Neural cell (in vitro differentiated cells): ENCODE data around the gene ESR2. TPM values are rescaled to one million over a fixed set of nuclear protein-coding genes. Genes with fewer than 3 reads are reported as not detected.

Experiments
- H2AFZ ChIP-seq: fragments of 200-600, 300-800 bp; sonication (generic), shearing (Covaris generic); 2 replicates; pipeline ENCODE4 v1.6.0; 2014; ENCODE audit warnings: low read depth, mild to moderate bottlenecking, antibody characterized with exemption, low read length, moderate library complexity
- H3F3A ChIP-seq: fragments of 200-600 bp; shearing (Covaris generic); 2 replicates; pipeline ENCODE4 v1.6.1; 2016; ENCODE audit warnings: mild to moderate bottlenecking, moderate library complexity, mixed read lengths, antibody characterized with exemption, low read length; ENCODE audit not compliant: insufficient read depth, poor library complexity, severe bottlenecking
- H3K27ac ChIP-seq: fragments of 200-600, 300-800 bp; sonication (generic), shearing (Covaris generic); 2 replicates; pipeline ENCODE4 v1.5.1; 2014; ENCODE audit warnings: mild to moderate bottlenecking, low read length, moderate library complexity
- H3K27me3 ChIP-seq: fragments of 300-800, 200-600 bp; sonication (generic), shearing (Covaris generic); 2 replicates; pipeline ENCODE4 v1.6.0; 2014; ENCODE audit warnings: mild to moderate bottlenecking, low read depth, low read length, moderate library complexity; ENCODE audit not compliant: insufficient read depth
- H3K36me3 ChIP-seq: fragments of 300-800, 200-600 bp; sonication (generic), shearing (Covaris generic); 2 replicates; pipeline ENCODE4 v1.5.1; 2014; ENCODE audit warnings: mild to moderate bottlenecking, antibody characterized with exemption, low read length, moderate library complexity; ENCODE audit not compliant: insufficient read depth
- H3K4me2 ChIP-seq: fragments of 300-800, 200-600 bp; sonication (generic), shearing (Covaris generic); 2 replicates; pipeline ENCODE4 v1.6.0; 2014; ENCODE audit warnings: mild to moderate bottlenecking, low read length
- H3K4me3 ChIP-seq: fragments of 300-800, 200-600 bp; sonication (generic), shearing (Covaris generic); 2 replicates; pipeline ENCODE4 v1.5.1; 2014; ENCODE audit warnings: mild to moderate bottlenecking, low read length, moderate library complexity
- H3K79me2 ChIP-seq: fragments of 200-600 bp; shearing (Covaris generic); replicated peaks from 2 replicates; pipeline ENCODE4 v1.6.0; 2014; ENCODE audit warnings: mild to moderate bottlenecking, low read length, moderate library complexity; ENCODE audit not compliant: insufficient read depth
- H3K9ac ChIP-seq: fragments of 300-800, 200-600 bp; sonication (generic), shearing (Covaris generic); 2 replicates; pipeline ENCODE4 v1.6.1; 2016; ENCODE audit warnings: mild to moderate bottlenecking, low read length, mixed read lengths
- H3K9me2 ChIP-seq: fragments of 200-600 bp; shearing (Covaris generic); 2 replicates; pipeline ENCODE4 v1.6.1; 2016; ENCODE audit warnings: mild to moderate bottlenecking, low read length, mixed read lengths; ENCODE audit not compliant: insufficient read depth
- H3K9me3 ChIP-seq: fragments of 200-600, 300-800 bp; sonication (generic), shearing (Covaris generic); 2 replicates; pipeline ENCODE4 v1.6.1; 2016; ENCODE audit warnings: mild to moderate bottlenecking, mixed run types, low read length, moderate library complexity, mixed read lengths
- H4K20me1 ChIP-seq: fragments of 200-600 bp; shearing (Covaris generic); 2 replicates; pipeline ENCODE4 v1.6.1; 2016; ENCODE audit warnings: mild to moderate bottlenecking, mixed run types; ENCODE audit not compliant: insufficient read depth
- EP300 ChIP-seq: fragments of 450-650 bp; conservative IDR thresholded peaks from 2 replicates; pipeline ENCODE4 v1.6.1; 2014; ENCODE audit warnings: antibody characterized with exemption, mild to moderate bottlenecking, moderate library complexity; ENCODE audit not compliant: poor library complexity, severe bottlenecking
- EZH2 ChIP-seq: fragments of 200-600, 300-800 bp; shearing (Covaris generic), sonication (generic); IDR thresholded peaks from 2 replicates; pipeline ENCODE4 v1.6.1; 2014; ENCODE audit warnings: antibody characterized with exemption, low read length, borderline replicate concordance, mild to moderate bottlenecking; ENCODE audit not compliant: insufficient read depth, poor library complexity, severe bottlenecking
- MXI1 ChIP-seq: fragments of 450-650 bp; conservative IDR thresholded peaks from 2 replicates; pipeline ENCODE4 v1.6.1; 2014; ENCODE audit warnings: antibody characterized with exemption, mild to moderate bottlenecking; ENCODE audit not compliant: poor library complexity, severe bottlenecking
- POLR2AphosphoS5 ChIP-seq: IDR thresholded peaks from 2 replicates; pipeline ENCODE4 v1.6.1; 2012
- RAD21 ChIP-seq: fragments of 450-650 bp; conservative IDR thresholded peaks from 2 replicates; pipeline ENCODE4 v1.6.1; 2014; ENCODE audit warnings: antibody characterized with exemption, mild to moderate bottlenecking, moderate library complexity
- REST ChIP-seq: IDR thresholded peaks from 2 replicates; pipeline ENCODE4 v1.6.1; 2012; ENCODE audit warnings: borderline replicate concordance
- SMC3 ChIP-seq: fragments of 450-650 bp; conservative IDR thresholded peaks from 2 replicates; pipeline ENCODE4 v1.6.1; 2014; ENCODE audit warnings: antibody characterized with exemption, mild to moderate bottlenecking, moderate library complexity; ENCODE audit not compliant: poor library complexity
- TAF1 ChIP-seq: IDR thresholded peaks from 2 replicates; pipeline ENCODE4 v1.6.1; 2012; ENCODE audit warnings: low read depth
- polyA plus RNA-seq: library from polyadenylated mRNA; depleted of rRNA; stranded (reverse); fragments of >200 nt; gene quantifications from 2 replicates; pipeline ENCODE4 v1.2.3, GENCODE V29; 2014
- TF ChIP-seq, protein P1 (sequence below): fragments of 450-650 bp; IDR thresholded peaks from 2 replicates; pipeline ENCODE4 v1.5.1; 2014; ENCODE audit warnings: antibody characterized with exemption, mild to moderate bottlenecking, moderate library complexity; ENCODE audit not compliant: poor library complexity, severe bottlenecking

The ESR2 gene
- polyA plus RNA-seq, 1 donor from 2014 or later = 0.35 TPM

GRCh38 chr14:64238631-64239030, 55.5 kb downstream of the ESR2 start:
- H4K20me1 ChIP-seq = no peaks in the 10 kb centered on the region
- H3F3A ChIP-seq = no peaks in the 10 kb centered on the region
- H3K79me2 ChIP-seq = no peaks in the 10 kb centered on the region
- no peaks in the 10 kb centered on the region for H3K36me3 ChIP-seq
- H3K4me3 ChIP-seq = no peak overlapping the region
- H3K9me3 ChIP-seq = no peaks in the 10 kb centered on the region
- TF ChIP-seq REST = no peak
- TF ChIP-seq EP300 = no peak
- no peak for TF ChIP-seq TAF1
- TF ChIP-seq, protein P1, sequence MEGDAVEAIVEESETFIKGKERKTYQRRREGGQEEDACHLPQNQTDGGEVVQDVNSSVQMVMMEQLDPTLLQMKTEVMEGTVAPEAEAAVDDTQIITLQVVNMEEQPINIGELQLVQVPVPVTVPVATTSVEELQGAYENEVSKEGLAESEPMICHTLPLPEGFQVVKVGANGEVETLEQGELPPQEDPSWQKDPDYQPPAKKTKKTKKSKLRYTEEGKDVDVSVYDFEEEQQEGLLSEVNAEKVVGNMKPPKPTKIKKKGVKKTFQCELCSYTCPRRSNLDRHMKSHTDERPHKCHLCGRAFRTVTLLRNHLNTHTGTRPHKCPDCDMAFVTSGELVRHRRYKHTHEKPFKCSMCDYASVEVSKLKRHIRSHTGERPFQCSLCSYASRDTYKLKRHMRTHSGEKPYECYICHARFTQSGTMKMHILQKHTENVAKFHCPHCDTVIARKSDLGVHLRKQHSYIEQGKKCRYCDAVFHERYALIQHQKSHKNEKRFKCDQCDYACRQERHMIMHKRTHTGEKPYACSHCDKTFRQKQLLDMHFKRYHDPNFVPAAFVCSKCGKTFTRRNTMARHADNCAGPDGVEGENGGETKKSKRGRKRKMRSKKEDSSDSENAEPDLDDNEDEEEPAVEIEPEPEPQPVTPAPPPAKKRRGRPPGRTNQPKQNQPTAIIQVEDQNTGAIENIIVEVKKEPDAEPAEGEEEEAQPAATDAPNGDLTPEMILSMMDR = no peak
- no peak for TF ChIP-seq MXI1
- TF ChIP-seq RAD21 = no peak
- no peak for TF ChIP-seq POLR2AphosphoS5
- TF ChIP-seq SMC3 = no peak
- no peak for TF ChIP-seq EZH2
- H3K27me3 ChIP-seq = no peaks in the 10 kb centered on the region
- H3K9me2 ChIP-seq = no peaks in the 10 kb centered on the region
- no peak overlapping the region for H3K9ac ChIP-seq
- no peak overlapping the region for H3K4me2 ChIP-seq
- H3K27ac ChIP-seq = no peak overlapping the region
- H2AFZ ChIP-seq = no peak overlapping the region

GRCh38 chr14:64238049-64238448, 56.1 kb downstream of the ESR2 start:
- Histone ChIP-seq H3K4me3 (no peak overlapping the region), H3K9ac (no peak overlapping the region), H4K20me1 (no peaks in the 10 kb centered on the region), H3K27me3 (no peaks in the 10 kb centered on the region), H3K79me2 (no peaks in the 10 kb centered on the region), H2AFZ (no peak overlapping the region), H3K9me2 (no peaks in the 10 kb centered on the region), H3K36me3 (no peaks in the 10 kb centered on the region), H3K27ac (no peak overlapping the region), H3K4me2 (no peak overlapping the region), H3F3A (no peaks in the 10 kb centered on the region), H3K9me3 (no peaks in the 10 kb centered on the region)
- TF ChIP-seq REST (no peak), TAF1 (no peak), EZH2 (no peak), EP300 (no peak), RAD21 (no peak), MXI1 (no peak), POLR2AphosphoS5 (no peak), SMC3 (no peak)
- TF ChIP-seq, protein P1 = no peak
